Measurements from ENCODE around the gene CRK.

DNA sequence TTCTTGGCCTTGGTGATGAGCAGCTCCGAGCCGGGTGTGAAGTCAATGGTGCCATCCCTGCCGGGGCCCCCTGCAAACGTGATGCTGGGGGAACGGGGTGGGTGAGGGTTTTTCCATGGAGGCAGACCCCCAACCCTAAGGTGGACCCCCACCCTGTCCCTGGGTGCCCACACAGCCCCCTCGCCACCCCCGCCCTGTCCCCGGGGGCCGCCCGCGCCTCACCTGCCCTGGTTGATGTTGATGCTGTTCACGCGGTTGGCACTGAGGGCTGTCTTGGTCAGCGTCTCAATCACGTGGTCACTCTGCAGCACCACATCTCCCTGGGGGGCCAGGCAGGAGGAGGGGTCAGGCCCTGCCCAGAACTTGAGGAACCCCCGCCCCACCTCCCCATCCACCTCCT is 11.2 kb upstream of the CRK start:
- no peak for TF ChIP-seq POLR2A (IDR thresholded peaks at IDR 0.05)
- no peak for TF ChIP-seq CTCF (IDR thresholded peaks at IDR 0.05)
